Urothelium cell line (cell line): ENCODE data around the gene KRTAP1-3.
"Not testable (repeated sequence)": the region's sequence is repeated elsewhere in the genome, so short reads cannot be mapped to it uniquely, and the experiment has no call there.

Experiments used
- DNase-seq: peaks from one replicate; pipeline ENCODE4 v3.0.0; 2011; ENCODE audit warnings: low spot score, mixed read lengths
- FAIRE-seq: peaks from 2 replicates; lab custom pipeline; 2011; peaks lifted over from hg19 to GRCh38; lab: Jason Lieb, UNC

Gene KRTAP1-3

GRCh38 chr17:41034346-41034935 lies at the start of gene KRTAP1-3:
TSS of gene KRTAP1-3 (minus strand) at chr17:41034874. CDS start at chr17:41034821, 53 bp downstream.
- not testable (repeated sequence) for DNase-seq
- FAIRE-seq, result peak; percentile 73

- not testable (repeated sequence) for DNase-seq, FAIRE-seq
These were observed 49.6 kb upstream of the KRTAP1-3 start, which contains the start of gene KRTAP4-7 for GRCh38 chr17:41084100-41084856. TSS of gene KRTAP4-7 (plus strand) at chr17:41084150. CDS start at chr17:41084207, 57 bp downstream.

DNA sequence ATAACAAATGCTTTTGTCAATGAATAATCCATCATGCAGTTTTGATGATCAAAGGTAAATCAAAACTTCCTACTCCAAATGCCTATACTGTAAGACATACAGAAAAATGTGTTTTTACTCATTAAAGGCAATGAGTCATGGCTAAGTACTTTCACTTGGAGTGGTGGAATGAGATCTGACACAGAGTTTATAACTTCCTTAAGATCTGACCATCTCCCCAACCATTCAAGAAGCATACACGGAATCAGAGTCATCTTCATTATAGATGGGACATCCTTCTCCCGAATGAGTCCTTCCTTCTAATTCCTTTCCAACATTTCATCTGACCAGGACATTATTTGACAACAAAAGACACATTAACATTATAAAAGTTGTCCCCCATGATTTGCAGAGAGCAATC lies 48.8 kb upstream of the KRTAP1-3 start:
- not testable (repeated sequence) for DNase-seq
- peak; percentile 94 for FAIRE-seq

DNA sequence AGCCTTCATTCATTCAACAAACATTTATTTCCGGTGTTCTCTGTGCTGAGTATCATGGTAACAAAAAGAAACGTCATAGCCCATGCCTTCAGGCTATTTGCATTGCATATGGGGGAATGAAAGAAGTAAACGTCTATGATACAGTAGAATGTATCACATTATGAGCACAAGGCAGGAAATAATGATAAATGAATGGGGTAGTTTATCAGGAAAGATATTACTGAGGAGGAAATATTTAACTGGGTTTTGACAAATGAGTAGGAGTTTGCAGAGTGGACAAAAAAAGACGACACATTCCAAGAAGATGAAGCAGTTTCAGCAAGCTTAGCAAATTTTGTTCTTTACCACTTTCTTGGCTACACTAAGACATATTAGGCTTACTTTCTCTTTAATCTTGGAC lies 48.0 kb upstream of the KRTAP1-3 start:
- no peak for DNase-seq
- no peak for FAIRE-seq

DNA sequence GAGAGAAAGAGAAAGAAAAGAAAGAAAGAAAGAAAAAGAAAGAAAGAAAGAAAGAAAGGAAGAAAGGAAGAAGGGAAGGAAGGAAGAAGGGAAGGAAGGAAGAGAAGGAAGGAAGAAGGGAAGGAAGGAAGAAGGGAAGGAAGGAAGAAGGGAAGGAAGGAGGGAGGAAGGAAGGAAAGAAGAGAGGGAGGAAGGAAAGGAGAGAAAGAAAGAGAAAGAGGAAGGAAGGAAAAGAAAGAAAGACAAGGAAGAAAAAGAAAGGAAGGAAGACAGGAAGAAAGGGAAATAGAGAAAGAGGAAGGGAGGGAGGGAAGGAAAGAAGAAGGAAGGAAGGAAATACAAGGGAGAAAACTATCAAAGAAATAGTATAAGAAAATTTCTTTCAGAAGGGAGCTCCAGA lies 42.1 kb upstream of the KRTAP1-3 start:
- no peak for DNase-seq
- no peak for FAIRE-seq

- FAIRE-seq (no peak), DNase-seq (no peak)
These were observed 39.0 kb upstream of the KRTAP1-3 start for GRCh38 chr17:41073676-41074075.

- DNase-seq (no peak), FAIRE-seq (no peak)
These were observed 37.1 kb upstream of the KRTAP1-3 start for GRCh38 chr17:41071606-41072360.

DNA sequence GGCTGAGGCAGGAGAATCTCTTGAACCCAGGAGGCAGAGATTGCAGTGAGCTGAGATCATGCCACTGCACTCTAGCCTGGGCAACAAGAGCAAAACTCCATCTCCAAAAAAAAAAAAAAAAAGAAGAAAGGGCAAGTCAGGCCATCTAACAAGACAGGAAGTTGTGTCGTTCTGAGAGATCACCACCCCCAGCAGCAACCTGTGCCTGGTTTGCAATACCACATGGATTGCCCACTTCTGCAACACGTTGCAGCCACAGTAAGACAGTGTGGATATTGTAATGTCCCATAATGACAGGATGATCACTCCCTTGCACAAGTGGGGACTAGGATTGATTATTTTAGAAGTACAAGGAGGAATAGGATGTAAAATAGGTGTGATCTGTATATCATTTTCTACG lies 34.4 kb upstream of the KRTAP1-3 start:
- FAIRE-seq, result peak; percentile 48
- DNase-seq, result no peak

GRCh38 chr17:41067281-41067680 lies 32.6 kb upstream of the KRTAP1-3 start:
- DNase-seq (no peak), FAIRE-seq (no peak)

DNA sequence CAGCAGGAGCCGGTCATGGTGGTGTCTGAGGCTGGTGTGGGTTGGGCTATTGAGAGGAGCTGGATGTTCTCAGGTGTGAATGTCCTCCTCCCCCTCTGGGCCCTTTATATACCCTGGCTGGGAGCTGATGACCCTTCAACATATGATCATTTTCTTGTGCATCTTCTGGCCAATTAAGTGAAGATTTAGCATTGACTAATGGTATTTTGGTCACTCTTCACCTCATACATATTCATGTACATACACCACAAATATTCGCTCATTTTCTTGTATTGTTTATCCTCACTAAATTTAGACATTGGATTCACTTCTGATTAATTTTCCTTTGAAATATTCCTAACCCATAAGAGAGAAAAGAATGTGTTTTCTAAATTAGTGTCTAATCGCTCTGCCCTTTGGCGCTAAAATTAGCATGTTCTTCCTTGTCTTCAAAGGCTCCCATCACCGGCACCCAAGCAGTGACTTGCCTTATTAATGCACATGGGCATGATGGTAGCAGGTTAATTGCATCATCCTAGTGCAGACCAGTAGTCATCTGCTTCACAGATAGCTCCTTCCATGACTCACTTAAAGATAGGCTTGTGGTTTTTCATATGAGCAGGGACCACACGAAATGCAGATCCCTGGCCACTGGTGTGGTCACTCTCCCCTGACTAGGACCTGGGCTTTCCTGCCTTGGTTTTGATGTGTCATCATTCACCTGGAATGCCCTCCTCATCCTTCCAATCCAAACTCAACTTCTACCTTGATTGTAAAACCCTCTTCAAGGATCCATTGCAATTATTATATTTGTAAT lies 31.4 kb upstream of the KRTAP1-3 start, which contains the start of gene KRTAP2-4:
KRTAP2-4 (minus strand) TSS at position 51 of the 796 bp plus-strand sequence; CDS start at position 17, 34 bp downstream.
- peak; percentile 65 for DNase-seq

DNA sequence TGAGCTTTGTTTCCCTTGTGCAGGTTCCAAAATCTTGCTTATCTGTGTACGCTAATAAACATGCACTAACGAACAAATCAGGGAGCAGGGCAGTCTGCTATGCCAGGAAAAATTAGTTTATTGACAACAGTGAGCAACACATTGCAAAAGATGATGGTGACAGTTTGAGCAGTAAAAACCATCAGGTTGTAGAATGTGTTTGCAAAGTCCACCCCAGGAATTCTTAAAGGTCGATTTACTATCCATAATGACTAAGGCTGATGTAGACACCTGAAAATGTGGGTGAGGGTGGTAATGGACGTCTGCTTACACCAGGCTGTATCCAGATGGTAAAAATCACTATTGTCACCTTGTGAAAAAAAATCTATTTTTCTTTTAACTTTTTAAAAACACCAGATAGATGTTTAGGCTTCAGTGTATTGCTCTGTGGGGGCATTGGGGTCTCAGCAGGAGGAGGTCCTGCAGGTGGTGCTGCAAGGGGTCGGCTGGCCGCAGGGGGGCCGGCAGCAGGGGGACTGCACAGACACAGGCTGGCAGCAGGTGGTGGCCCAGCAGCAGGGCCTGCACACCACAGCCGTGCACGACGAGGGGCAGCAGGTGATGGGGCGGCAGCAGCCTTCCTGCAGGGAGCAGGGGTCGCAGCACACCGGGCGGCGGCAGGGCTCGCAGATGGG lies 30.5 kb upstream of the KRTAP1-3 start:
- DNase-seq, FAIRE-seq: not testable (repeated sequence)

More for the DNA sequence above, 31.4 kb upstream of the KRTAP1-3 start, which contains the start of gene KRTAP2-4:
- peak; percentile 55 for FAIRE-seq

- FAIRE-seq, result no peak
These were observed 29.6 kb upstream of the KRTAP1-3 start for GRCh38 chr17:41064301-41064700.

GRCh38 chr17:41063449-41063848 lies 28.8 kb upstream of the KRTAP1-3 start:
- DNase-seq (no peak), FAIRE-seq (peak; percentile 59)

More at GRCh38 chr17:41064301-41064700, 29.6 kb upstream of the KRTAP1-3 start:
- DNase-seq, result no peak

GRCh38 chr17:41061964-41062363 lies 27.3 kb upstream of the KRTAP1-3 start:
- FAIRE-seq, result no peak
- DNase-seq, result peak; percentile 50

DNA sequence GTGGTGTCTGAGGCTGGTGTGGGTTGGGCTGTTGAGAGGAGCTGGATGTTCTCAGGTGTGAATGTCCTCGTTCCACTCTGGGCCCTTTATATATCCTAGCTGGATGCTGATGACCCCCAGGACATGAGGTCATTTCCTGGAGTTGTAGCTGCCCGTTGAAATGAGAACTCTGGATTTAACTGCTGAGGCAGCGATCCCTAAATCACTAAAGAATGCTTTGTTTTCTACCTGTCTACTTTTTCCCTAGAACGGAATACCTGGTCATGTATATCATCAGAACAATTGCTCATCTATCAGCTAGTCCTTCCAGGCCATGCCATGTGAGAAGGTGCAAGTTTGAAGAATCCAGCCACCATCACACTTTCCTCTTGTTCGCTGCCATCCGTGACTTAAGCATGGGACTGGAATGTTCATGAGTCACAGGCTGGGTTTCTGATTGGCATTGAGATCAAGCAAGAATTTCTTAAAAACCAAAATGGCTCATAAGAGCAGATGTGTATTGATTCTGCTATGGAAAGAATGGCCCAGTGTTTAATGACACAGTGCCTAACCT lies 25.5 kb upstream of the KRTAP1-3 start, which contains the start of gene KRTAP2-3:
KRTAP2-3 (minus strand) TSS at position 63 of the 553 bp plus-strand sequence. CDS start 64 bp downstream, outside the sequence.
- DNase-seq, result peak; percentile 78
- FAIRE-seq, result peak; percentile 77

GRCh38 chr17:41059276-41060051 lies 24.8 kb upstream of the KRTAP1-3 start:
- not testable (repeated sequence) for FAIRE-seq
- peak; percentile 47 for DNase-seq

DNA sequence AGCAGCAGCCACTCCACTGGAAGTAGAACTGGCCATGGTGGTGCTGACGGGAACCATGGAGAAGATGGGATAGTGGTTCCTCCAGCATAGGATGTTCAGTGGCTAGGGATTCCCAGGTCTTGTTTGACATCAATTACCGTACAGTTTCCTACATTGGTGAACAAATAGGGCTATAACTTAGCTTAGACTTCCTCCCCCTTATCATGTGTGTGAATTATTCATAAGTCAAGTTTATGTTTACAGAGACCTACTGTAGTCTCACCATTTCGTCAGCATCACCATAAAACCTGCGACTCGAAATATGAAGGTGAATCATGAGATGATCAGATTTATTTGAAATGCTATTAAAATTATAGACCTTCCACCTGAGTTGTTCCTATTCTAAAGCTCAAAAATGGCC lies 24.1 kb upstream of the KRTAP1-3 start:
- DNase-seq, result no peak
- no peak for FAIRE-seq

DNA sequence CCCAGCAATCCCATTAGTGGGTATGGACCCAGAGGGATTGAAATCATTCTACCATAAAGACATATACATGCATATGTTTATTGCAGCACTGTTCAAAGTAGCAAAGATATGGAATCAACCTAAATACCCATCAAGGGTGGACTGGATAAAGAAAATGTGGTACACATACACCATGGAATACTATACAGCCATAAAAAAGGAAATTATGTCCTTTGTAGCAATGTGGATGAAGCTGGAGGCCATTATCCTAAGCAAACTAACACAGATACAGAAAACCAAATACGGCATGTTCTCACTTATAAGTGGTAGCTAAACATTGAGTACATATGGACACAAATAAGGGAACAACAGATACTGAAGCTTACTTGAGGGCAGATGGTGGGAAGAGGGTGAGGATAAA lies 22.9 kb upstream of the KRTAP1-3 start:
- FAIRE-seq (no peak), DNase-seq (no peak)
